Measurements from ENCODE around the gene MEF2A.
"Not testable (repeated sequence)": the region's sequence is repeated elsewhere in the genome, so short reads cannot be mapped to it uniquely, and the experiment has no call there.

Gene MEF2A

GRCh38 chr15:99750326-99750725 is 184.5 kb downstream of the MEF2A start:
- in situ Hi-C loops (cut with MboI; ENCODE audit: low sequenced_read_pairs), result not testable (repeated sequence)

- in situ Hi-C loops (cut with MboI; ENCODE audit: low sequenced_read_pairs), result no loop called here
These were observed 186.8 kb downstream of the MEF2A start for GRCh38 chr15:99752556-99752955.

- in situ Hi-C loops (cut with MboI; ENCODE audit: low sequenced_read_pairs), result no loop called here
These were observed 187.3 kb downstream of the MEF2A start for GRCh38 chr15:99753066-99753465.

- in situ Hi-C loops (cut with MboI; ENCODE audit: low sequenced_read_pairs), result no loop called here
These were observed 190.1 kb downstream of the MEF2A start for GRCh38 chr15:99755692-99756409.

- in situ Hi-C loops (cut with MboI; ENCODE audit: low sequenced_read_pairs), result no loop called here
These were observed 196.5 kb downstream of the MEF2A start for GRCh38 chr15:99762288-99762687.

- in situ Hi-C loops (cut with MboI; ENCODE audit: low sequenced_read_pairs), result no loop called here
These were observed 198.0 kb downstream of the MEF2A start for GRCh38 chr15:99763827-99764226.

GRCh38 chr15:99764522-99764921 is 198.7 kb downstream of the MEF2A start:
- in situ Hi-C loops (cut with MboI; ENCODE audit: low sequenced_read_pairs), result no loop called here
